VCaP (cell line): Measurements from ENCODE around the gene ACAA1.

Source experiments
- H3K27ac ChIP-seq: fragments of 450-650 bp; 2 replicates; pipeline ENCODE4 v1.5.1; 2017
- CTCF ChIP-seq: fragments of 450-650 bp; conservative IDR thresholded peaks from 2 replicates; pipeline ENCODE4 v1.5.1; 2017; ENCODE audit warnings: mild to moderate bottlenecking, moderate library complexity

ACAA1 gene

GRCh38 chr3:38115645-38116427 is 21.1 kb downstream of the ACAA1 start:
- H3K27ac ChIP-seq: no peak overlapping the region
- TF ChIP-seq CTCF: no peak

- no peak overlapping the region for H3K27ac ChIP-seq
- TF ChIP-seq CTCF: no peak
Measured at GRCh38 chr3:38114875-38115644, 21.9 kb downstream of the ACAA1 start.

- TF ChIP-seq CTCF: no peak
- no peak overlapping the region for H3K27ac ChIP-seq
Measured at GRCh38 chr3:38114052-38114874, 22.7 kb downstream of the ACAA1 start.

GRCh38 chr3:38112378-38112761 is 24.6 kb downstream of the ACAA1 start:
- no peak for TF ChIP-seq CTCF
- H3K27ac ChIP-seq: no peak overlapping the region

- no peak for TF ChIP-seq CTCF
Measured at GRCh38 chr3:38111696-38112377, 25.1 kb downstream of the ACAA1 start.

GRCh38 chr3:38111201-38111600 is 25.7 kb downstream of the ACAA1 start:
- H3K27ac ChIP-seq: no peak overlapping the region
- no peak for TF ChIP-seq CTCF

More at GRCh38 chr3:38111696-38112377, 25.1 kb downstream of the ACAA1 start:
- no peak overlapping the region for H3K27ac ChIP-seq
